ENCODE results near the gene IGFBP3.

Gene IGFBP3

GRCh38 chr7:45921699-45922519 is 837 bp upstream of the IGFBP3 start:
- DNase-seq = no peak

DNA sequence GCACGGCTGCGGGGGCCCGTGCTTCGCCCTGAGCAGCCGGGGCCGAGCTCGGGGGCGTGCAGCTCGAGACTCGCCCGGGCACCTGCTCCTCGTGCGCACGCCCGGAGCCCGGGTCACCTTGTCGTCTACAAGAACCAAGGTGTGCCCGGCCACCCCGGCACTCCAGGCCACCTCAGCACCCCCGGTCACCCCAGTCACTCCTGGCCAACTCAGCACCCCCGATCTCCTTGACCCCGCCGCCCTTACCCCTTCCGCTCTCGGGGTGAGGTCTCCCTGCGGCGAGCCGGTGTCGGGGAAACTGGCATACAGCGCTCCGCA is 268 bp upstream of the IGFBP3 start:
- DNase-seq = no peak

GRCh38 chr7:45919993-45920459 is 1.0 kb downstream of the IGFBP3 start:
- DNase-seq = no peak

GRCh38 chr7:45919231-45919784 is 1.8 kb downstream of the IGFBP3 start:
- no peak for DNase-seq

DNA sequence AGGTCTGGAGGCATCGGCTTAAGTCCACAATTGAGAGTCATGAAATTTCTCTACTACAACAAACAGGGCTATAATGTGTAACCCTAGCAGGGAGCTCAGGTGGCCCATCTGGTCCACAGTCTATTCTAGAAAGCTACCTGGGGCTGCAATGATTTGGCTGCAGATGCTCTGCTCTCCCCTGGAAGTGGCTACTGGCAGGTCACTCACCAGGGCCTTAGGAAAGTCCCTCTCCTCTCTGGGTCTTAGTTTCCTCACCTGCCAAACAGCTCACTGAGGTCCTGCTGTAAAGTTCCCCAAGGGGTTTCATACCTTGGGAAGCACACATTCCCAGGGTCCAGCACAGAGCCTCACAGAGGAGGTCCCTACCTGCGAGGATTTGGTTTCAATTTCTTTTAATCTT is 2.5 kb downstream of the IGFBP3 start:
- no peak for DNase-seq

- DNase-seq = peak; percentile 64
Observed at GRCh38 chr7:45917658-45918057, 3.4 kb downstream of the IGFBP3 start.

DNA sequence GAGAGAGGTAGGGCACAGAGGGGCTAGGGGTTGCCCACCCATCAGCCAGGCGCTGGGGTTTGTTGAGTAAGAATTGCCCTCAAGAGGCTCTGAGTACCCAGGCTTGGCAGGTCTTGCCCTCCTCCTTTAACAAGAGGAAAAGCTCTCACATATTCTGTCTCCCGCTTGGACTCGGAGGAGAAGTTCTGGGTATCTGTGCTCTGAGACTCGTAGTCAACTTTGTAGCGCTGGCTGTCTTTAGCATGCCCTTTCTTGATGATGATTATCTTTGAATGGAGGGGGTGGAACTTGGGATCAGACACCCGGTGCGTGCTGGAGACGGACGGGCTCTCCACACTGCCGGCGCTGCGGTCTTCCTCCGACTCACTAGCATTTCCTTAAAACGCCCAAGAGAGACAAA is 4.0 kb downstream of the IGFBP3 start:
- no peak for DNase-seq

DNA sequence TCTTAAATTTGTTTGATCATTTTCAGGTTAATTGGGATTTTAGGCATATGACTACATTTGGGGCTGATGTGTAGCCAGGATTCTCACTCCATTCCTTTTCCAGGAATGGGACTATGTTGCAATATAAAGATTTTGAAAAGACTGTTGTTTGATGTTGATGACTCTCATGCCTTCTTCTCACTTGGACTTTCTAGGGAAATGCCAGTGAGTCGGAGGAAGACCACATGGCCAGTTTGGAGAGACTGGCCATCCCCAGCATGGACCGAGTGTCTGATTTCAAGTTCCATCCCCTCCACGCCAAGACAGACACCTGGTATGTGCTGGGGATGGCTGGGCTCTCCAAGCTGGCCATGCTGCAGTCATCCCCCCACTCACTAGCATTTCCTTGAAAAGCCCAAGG is 5.5 kb downstream of the IGFBP3 start:
- no peak for DNase-seq

DNA sequence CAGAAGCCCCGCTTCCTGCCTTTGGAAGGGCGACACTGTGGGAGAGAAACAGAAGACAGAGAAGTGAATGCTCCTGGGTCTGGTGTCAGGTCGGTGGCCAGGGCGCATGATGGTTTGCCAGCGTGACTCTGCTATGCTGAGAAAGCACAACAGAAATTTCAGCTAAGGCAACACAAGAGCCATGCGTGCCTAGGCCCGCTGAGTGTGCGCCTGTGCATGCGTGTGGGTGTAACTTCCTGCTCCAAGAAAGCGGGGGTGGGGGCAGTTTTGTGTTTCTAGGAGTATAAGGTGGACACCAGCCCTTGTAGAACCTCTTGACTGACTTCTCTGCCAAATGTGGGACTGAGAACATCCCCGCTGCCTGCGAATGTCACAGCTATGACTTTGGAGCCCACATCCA is 6.2 kb downstream of the IGFBP3 start:
- DNase-seq = no peak

GRCh38 chr7:45912972-45913371 is 8.1 kb downstream of the IGFBP3 start:
- DNase-seq = no peak

DNA sequence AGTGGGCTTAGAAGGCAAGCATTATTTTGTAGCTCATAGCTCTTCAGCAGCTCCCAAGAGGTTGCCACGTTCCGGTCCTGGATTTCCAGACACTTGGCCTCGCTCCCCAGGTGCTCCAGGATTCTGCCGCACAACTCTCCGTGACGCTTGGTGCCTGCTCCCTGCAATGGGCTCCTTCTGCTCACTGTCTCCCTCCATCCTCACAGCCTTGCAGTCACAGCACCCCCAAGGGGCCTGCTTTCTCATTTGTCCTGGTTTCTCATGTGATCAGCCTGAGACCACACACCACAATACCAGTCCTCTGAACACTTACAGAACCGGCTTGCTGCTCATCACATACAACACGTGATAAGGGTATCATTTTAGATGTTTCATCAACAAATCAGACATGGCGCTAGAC is 9.8 kb downstream of the IGFBP3 start:
- no peak for DNase-seq

DNA sequence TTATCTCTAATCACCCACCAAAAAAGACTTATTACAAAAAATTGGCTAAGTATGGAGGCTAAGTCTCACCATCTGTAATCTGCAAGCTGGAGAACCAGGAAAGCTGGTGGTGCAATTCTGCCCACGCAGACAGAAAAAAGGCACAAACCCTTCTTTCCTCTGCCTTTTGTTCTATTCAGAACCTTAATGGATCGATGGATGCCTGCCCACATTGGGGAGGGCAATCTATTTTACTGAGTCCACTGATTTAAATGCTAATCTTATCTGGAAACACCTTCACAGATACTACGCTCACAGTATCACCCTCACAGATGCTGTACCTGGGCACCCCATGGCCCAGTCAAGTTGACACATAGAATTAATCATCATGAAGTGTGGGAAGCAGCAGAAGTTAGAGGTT is 10.2 kb downstream of the IGFBP3 start:
- DNase-seq = no peak

DNA sequence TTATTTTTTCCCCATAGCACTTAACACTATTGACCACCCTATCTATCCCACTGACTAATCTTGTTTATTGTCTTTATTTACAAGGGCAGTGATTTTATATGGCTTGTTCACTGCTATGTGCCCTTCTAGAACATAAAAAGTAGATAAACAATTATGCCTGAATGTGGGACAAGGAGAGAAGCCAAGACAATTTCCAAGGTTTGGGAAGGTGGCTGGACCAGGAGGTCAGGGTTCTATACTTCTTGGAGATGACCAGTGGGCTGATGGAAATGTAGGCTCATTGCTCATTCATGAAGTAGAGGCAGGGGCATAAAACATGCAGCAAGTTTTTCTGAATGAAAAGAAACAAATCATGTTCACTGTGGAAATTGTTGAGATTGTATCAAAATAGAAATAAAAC is 11.5 kb downstream of the IGFBP3 start:
- DNase-seq = no peak

DNA sequence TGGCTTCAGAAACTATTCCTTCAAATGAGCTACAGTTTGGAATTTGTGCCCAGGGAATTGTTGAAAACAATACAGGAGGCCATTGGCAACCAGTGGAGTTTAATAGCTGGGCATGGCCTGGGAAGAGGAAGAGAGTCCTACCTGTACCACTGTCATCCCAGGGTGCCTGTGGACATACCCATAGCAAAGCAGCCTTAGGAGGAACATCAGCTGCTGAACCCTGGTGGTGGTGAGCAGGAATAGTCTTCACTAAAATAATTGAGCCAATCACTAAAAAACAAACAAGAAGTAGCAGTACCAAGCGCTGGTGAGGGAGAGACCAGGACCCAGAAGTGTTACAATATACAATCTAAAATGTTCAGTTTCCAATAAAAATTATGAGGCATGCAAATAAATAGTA is 18.3 kb downstream of the IGFBP3 start:
- no peak for DNase-seq

- DNase-seq = no peak
Observed at GRCh38 chr7:45901566-45901965, 19.5 kb downstream of the IGFBP3 start.

GRCh38 chr7:45898222-45898621 is 22.9 kb downstream of the IGFBP3 start:
- DNase-seq = no peak

DNA sequence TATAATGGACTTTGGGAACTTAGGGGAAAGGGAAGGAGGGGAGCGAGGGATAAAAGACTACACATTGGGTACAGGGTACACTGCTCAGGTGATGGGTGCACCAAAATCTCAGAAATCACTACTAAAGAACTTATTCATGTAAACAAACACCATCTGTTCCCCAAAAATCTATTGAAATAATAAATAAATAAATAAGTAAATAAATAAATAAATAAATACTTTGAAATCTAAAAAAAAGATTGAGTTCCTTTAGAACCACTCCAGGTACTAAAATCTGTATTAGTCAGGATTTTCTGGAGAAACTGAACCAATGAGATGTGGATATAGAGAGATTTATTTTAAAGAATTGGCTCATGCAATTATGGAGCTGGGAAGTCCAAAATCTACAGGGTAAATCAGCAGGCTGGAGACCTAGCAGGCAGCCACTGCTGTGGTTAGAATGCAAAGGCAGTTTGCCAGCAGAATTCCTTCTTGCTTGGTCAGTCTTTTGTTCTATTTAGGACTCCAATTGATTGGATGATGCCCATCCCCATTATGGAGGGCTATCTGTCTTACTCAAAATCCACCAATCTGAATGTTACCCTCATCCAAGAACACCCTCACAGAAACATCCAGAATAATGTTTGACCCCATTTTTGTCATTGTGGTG is 23.9 kb downstream of the IGFBP3 start:
- DNase-seq = no peak

GRCh38 chr7:45894665-45895062 is 26.4 kb downstream of the IGFBP3 start:
- DNase-seq = no peak

DNA sequence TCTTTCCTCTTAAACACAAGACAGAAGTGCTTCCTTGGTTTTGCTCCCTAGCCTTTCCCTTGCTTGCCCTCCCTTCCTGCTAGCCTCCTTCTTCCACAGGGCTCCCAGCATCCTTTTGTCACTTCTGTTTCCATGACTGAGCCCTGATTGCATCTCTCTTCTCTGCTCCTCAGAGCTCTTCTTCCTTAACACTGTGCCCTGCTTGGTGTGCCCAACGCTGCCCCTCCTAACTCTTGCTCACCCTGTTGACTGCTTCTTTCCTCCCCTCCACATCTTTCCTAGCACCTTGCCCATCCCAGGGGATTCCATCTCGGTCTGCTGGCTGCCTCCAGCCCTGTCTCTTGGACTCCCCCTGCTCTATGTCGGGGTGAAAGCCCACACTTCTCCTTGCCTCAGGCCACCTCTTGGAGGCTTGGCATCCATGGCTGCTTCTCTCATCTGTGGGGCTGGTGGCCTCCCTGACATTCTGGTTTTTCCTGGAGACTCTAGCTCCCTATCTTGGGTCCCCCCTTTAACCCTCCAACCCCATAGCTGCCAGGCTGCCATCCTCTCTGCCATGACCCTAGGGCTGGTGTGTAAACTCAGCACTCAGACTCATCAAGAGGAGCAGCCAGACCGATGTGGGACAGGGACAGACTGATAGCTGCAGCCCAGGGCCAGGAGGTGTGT is 26.9 kb downstream of the IGFBP3 start:
- DNase-seq = no peak

- DNase-seq = no peak
Observed at GRCh38 chr7:45893374-45893995, 27.6 kb downstream of the IGFBP3 start.

DNA sequence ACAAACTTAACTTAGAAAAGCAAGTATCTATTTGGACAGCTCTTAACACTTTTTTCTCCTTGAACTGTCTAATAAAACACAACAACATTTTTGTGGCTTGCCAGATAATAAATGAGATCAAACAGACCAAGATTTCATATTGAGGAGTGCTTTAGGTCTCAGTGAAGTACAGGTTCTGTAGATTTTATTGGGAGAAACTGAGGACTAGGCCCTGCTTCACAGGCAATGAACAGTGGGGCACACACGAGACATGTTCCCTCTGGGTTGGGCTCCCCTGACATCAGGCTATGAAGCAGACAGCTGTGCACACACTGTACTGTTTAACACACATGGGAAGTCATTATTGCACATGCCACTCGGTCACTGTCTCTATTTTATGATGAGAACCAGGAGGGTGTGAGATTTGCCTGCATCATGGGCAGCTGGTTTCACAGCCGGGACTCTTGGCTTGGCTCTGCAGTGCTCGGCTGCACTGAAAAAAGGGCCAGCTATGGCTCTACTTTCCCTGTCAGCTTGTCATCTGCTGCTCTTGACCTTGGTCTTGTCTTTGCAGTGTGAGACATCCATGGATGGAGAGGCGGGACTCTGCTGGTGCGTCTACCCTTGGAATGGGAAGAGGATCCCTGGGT is 28.6 kb downstream of the IGFBP3 start:
- no peak for DNase-seq

- DNase-seq = no peak
Observed at GRCh38 chr7:45891462-45892402, 29.3 kb downstream of the IGFBP3 start.
